ENCODE results near the gene CACNA1H.
"Not testable (repeated sequence)": the region's sequence is repeated elsewhere in the genome, so short reads cannot be mapped to it uniquely, and the experiment has no call there.

The CACNA1H gene

GRCh38 chr16:1256874-1257322 lies 104.0 kb downstream of the CACNA1H start:
- DNase-seq: no peak

- no peak for DNase-seq
Measured at GRCh38 chr16:1257561-1258224, 104.8 kb downstream of the CACNA1H start.

GRCh38 chr16:1258225-1258600 lies 105.3 kb downstream of the CACNA1H start:
- no peak for DNase-seq

- DNase-seq: no peak
Measured at GRCh38 chr16:1258906-1259759, 106.2 kb downstream of the CACNA1H start.

- no peak for DNase-seq
Measured at GRCh38 chr16:1259760-1260068, 106.8 kb downstream of the CACNA1H start.

GRCh38 chr16:1260101-1260680 lies 107.3 kb downstream of the CACNA1H start:
- no peak for DNase-seq

- no peak for DNase-seq
Measured at GRCh38 chr16:1261131-1261892, 108.4 kb downstream of the CACNA1H start.

- DNase-seq: no peak
Measured at GRCh38 chr16:1262210-1262845, 109.4 kb downstream of the CACNA1H start.

GRCh38 chr16:1262846-1263221 lies 109.9 kb downstream of the CACNA1H start:
- no peak for DNase-seq

- DNase-seq: no peak
Measured at GRCh38 chr16:1263591-1264344, 110.9 kb downstream of the CACNA1H start.

- DNase-seq: no peak
Measured at GRCh38 chr16:1264345-1265089, 111.6 kb downstream of the CACNA1H start.

GRCh38 chr16:1265090-1265630 lies 112.3 kb downstream of the CACNA1H start:
- no peak for DNase-seq

GRCh38 chr16:1265826-1266225 lies 112.9 kb downstream of the CACNA1H start:
- no peak for DNase-seq

- not testable (repeated sequence) for DNase-seq
Measured at GRCh38 chr16:1269418-1269817, 116.5 kb downstream of the CACNA1H start.

- DNase-seq: no peak
Measured at GRCh38 chr16:1271380-1271723, 118.4 kb downstream of the CACNA1H start.

All from CD4-positive, alpha-beta T cell treated with Interleukin-4 for 1 hour (primary cell).